HG03439 (cell line): ENCODE data around the gene GALNT12.

ENCODE experiments used
- ATAC-seq: cut with Tn5 transposase; IDR thresholded peaks from one replicate; pipeline ENCODE4 v1.9.1; 2021; ENCODE audit warnings: mild to moderate bottlenecking, moderate library complexity; ENCODE audit not compliant: unreplicated experiment

Gene GALNT12

DNA sequence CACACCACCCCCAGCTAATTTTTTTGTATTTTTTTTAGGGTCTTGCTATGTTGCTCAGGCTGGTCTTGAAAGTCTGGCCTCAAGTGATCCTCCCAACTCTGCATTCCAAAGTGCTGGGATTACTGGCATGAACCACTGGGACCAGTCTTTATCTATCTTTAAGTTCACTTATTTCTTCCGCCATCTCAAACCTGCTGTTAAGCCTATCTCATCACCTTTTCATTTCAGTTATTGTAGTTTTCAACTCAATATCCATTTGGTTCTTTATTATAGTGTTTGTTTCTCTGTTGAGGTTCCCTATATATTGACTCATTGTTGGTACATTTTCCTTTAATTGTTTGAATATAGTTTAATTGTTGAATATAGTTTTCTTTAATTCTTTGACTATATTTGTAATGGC, 48.1 kb downstream of the GALNT12 start:
- ATAC-seq = no peak

DNA sequence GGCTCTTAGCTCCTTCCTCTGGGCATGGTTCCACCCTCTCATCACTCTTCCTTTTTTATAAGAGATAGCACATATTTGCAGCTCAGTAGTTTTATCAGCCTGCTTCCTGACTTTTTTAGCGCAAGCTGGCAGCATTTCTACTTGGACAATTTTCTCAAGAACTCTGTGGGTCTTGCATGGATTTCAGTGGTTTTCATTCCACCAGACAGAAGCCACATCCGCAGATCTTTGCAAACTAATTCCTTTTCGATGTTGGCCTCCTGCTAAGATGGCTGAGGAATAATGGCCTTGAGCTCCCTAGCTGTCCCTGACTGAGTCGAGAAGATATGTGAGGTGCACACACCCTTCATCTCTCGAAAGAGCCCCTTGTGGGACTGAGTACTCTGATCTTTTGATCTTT, 49.5 kb downstream of the GALNT12 start:
- no peak for ATAC-seq

DNA sequence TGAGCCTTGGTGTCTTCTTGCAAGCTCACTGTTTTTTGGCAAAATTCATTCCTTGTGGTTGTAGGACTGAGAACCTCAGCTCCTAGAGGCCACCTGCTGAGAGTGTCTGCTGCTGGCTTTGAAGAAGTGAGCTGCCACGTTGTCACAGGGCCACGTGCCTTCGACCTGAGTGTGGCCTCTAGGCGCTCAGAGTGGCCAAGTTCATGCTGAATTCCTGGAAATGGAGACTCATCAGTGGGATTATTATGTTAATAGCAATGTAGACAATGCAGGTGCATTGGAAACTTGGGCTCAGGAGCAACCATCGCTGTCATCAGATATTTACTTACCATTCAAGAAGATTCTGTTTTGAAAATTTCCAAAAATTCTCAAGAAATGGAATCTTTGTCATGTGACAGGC, 52.5 kb downstream of the GALNT12 start:
- ATAC-seq = no peak

DNA sequence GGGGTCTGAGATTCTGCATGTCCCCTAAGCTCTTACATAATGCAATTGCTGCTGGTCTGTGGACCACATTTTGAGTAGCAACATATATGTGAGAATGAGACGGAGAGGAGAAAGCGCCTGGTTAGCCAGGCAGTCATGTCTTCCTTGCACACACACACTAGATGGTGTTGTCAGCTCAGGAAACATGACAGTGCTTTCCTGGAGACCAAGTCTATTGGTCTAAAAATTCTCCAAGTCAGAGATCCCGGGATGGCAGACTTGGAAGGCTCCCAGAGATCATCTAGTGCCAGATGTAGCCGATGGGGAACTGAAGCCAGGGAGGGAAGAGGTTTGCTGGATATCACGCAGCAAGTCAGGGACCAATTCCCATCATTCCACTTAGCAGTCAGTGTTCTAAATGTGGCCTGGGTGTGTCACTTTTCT, 53.4 kb downstream of the GALNT12 start:
- no peak for ATAC-seq

DNA sequence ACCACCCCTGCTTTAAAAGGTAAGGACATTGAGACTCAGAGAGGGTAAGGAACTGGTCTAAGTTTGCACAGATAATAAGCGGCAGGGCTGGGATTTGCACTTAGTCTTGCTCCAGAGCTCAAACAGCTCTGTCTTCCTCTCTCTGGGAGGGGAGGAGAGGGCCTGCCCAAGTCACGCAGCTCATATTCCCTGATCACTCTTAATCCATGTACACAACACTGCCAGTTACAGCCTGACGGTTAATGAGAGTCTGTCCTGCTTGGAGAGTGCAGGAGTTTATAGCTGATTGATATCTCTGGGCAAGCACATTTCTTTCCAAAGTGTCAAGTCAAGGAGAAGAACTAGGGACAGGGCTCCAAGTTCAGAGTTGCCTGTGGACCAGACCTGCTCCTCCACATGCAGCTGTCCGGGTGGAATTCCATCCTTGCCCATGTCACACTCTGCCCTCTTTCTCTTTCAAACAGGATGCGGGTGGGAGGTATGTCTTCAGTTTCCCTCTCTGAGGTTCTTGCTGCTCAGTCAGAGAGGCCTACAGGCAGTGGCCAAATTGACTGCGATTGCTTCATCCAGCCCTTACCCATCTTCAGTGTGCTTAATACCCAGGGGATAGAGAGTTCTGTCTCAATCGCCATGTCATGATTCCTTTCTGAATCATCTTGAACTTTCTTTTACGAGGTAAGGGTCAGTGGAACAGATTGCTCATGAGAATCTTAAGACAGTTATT, 54.5 kb downstream of the GALNT12 start:
- ATAC-seq = no peak

DNA sequence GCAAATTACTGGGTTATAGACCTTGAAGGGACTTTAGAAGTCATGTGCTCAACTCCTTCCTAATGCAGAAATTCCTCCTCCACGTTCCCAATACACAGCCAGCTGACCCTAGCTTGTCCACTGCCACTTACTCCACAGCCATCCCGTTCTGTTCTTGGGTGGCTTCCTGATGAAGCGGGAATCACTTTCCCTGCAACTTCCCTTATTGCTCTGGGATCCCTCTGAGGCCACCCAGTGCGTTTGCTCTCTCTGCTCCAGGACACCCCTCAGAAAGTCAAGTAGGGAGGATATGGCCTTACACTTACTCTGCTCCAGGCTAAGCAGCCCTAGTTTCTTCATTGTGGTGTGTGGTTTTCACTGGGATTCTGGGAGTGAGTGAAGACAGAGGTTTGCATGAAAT, 55.5 kb downstream of the GALNT12 start:
- no peak for ATAC-seq

DNA sequence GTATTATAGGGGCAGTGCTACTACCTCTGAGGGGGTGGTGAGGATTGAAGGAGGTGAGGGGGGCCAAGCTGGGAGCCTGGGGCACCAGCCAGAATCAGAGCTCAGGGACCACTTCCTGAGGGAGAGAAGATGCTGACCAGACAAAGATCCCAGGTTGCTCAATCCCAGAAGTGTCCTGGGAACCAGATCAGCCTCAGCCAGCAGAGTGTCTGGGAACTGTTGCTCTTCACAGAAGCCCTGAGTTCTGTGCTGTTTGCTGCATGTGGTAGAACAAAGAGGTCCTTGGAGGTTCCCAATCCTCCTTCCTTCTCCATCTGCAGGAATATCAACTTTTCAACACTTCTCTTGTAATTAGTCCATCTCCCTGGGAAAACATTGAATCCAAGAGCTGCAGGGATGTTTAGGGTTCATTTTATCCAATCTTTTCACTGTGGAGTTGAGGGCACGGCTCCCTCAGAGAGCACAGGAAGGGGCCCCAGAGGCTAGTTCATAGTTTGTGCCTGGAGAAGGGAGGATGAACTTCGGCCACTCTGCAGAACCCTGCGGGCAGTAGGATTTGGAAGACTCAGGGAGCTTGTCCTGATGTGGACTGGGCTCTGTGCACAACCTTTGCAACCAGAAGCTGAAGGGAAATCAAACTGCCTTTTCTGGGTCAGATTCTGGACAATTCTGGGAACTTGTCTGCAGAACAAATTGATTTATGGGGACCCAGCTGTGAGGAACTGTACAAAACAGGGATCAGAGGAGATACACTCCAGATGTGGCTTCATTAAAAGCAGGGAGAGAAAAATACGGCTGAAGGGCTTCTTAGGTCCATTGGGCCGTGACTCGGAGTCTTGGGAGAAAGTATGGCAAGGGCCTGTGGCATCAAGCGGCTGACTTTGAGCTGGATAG, 57.1 kb downstream of the GALNT12 start:
- ATAC-seq = no peak

DNA sequence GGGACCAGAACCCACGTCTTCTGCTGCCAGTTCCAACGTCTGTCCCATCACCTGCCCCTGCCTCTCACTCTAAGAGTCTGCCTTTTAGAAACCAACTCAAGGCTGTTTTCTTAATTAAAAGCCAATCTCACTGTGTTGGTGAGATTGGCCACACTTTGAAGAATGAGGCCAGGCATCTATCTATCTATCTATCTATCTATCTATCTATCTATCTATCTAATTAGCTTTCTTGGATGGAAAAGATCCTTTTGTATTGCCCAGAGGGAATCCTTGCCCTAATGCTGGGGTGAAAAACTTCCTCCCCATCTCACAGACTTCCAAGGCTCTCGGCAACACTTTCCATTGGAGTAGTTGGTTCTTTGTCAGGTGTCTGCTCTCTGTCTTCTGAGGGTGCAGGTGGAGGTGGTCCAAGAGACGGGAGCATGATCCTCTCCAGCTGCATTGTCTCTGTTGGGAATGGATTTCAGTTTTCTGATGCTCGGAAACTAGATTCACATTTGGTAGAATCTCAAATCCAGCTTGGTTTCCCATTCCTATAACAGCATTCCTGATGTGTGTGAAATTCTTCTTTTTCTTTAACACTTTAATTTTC, 57.9 kb downstream of the GALNT12 start:
- ATAC-seq = no peak

DNA sequence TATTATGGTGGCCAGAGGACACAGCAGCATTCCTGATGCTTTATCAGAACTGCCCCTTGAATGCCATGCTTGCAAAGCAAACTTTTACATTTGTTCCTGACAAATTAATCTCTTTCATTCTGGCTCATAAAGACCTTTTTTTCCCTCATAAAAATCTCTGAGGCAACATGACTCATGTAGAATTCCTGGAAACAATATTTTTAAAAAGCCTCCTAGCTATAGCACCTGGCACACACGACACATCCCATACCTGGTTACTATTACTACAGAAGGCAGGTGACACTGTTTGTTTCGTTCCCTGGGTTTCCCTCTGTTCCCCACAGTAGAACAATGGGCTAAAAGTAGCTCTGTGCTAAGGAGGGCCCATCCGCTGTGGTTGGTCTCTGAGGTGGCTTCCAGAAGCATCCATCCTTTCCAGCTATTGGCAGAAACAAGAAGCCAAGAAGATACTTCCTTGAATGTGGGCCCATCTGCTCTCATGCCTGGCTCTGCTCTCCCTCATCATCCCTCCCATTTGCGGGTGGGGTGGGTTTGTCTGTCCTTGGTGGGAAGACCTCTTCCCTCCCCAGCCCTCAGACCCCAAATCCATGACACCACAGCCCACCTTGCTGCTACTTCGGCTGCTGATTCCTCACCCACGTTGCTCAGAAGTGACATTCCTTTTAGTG, 59.1 kb downstream of the GALNT12 start:
- ATAC-seq = no peak

DNA sequence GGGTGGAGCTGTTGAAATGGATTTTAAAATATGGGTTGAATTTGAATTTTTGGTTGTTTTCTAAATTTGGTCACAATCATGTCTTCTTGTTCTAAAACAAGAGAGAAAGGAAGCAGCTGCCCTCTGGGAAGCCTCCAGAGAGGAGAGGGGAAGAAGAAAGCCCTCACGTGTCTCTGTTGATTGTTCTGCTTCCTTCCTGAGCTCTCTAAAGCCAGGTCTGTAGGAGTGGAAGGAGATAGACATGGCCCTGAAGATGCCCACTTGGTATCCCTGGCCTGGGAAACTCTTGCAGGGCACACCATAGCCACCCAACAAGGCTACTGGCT, 59.6 kb downstream of the GALNT12 start:
- no peak for ATAC-seq

DNA sequence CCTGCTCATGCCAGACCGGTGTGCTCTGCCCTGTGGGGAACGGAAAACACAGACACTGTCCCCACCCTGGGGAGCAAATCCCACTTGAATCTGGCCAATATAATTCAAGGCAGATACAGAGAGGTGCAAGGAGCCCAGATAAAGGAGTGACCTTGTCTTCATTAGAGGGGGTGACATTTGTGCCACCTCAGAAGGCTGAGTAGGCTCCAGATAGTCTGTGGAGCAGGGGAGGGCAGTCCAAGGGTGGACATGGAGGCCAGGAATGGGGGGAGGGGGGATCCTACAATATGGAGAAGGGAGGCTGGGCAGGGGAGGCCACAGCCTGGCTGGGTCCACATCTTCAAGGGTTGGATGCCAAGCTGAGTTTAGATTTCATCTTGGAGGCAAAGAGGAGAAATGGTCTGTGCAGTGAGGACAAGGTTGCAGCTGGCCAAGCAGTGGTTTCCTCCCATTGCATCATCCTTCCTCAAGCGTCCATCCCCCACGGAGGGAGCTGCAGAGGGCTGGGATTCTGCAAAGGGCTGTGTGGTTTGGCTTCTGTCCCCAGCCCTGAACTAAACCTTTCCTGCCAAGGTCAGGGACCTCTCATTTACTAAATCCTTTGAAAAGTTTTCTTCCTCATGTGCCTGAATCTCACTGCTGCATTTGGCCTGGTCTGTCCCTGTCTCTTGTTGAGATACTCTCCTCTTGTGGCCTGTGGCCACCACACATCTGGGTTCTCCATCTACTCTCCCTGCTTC, 60.1 kb downstream of the GALNT12 start:
- ATAC-seq = no peak

DNA sequence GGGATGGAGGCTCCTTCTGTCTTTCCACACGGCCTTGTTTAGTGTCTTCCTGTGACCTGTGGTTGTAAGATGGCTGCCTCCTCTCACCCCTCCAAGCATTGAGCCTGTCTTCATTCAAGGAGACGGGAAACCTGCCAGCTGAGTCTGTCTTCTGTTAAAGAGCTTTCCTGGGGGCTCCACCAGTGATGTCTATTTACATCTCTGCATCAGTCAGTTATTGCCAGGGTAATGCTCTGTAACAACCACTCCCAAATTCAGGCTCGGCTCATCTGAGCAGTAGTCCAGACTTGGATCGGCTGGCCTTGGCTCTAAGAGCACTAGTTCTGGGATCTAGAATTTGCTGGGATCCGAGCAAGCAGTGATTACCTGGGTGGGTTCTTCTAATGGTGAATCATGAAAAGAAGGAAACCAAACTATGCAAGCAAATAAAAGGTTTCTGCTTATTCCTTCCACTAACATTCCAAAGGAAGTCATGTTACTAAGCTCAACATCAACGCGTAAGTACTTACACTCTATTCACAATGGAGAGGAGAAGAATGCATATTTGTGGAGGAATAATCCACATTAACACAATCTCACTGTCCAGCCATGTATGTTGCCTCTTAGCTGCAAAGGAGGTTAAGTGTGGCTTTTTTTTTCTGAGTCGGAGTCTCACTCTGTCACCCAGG, 61.7 kb downstream of the GALNT12 start:
- no peak for ATAC-seq

DNA sequence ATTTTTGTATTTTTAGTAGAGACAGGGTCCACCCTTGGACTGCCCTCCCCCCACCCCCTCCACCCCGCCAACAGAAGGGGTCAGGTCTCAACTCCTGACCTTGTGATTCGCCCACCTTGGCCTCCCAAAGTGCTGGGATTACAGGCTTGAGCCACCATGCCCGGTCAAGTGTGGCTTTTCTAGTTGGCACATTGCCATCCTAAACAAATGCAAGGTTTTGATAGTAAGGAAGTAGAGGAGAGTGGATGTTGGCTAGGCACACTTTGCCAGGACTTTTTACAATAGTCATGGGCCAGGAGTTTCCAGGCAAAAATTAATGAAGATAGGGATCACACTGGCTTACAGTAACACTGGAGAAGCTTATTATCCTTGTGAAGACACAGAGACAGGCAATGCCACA, 62.4 kb downstream of the GALNT12 start:
- no peak for ATAC-seq

DNA sequence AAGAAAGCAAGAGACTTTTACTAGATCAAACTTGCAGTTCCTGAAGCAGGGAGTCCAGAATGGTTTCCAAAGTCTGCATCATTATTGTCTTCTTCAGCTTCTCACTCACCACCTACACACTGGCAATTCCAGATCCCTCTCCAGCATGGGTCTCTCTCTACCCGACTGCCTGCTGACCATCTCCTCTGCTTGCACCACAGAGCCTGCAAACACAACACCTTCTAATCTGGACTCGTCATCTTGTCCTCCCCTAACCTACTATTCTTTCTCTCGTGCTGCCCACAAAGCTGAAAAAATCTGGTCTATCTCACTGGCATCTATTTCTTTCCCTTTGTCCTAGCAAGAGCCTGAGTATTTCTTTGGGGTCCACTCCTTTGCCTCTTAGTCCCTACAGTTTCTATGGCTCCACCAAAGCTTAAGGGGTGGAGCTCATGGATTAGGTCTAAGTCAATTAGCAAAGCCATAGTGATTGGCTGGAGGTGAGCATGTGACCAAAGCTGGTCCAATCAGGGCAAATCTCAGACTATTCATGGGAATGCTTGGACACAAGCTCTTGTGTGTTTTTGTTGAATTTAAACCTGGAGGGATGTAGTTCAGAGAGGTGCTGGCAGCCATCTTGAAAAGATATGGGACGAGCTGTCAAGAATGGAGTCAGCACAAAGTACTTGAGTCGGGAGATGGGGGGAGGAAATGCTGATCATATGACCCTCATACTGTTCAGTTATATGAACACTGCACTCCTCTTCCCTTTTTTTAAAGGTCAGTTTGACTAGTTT, 63.5 kb downstream of the GALNT12 start:
- ATAC-seq = no peak

DNA sequence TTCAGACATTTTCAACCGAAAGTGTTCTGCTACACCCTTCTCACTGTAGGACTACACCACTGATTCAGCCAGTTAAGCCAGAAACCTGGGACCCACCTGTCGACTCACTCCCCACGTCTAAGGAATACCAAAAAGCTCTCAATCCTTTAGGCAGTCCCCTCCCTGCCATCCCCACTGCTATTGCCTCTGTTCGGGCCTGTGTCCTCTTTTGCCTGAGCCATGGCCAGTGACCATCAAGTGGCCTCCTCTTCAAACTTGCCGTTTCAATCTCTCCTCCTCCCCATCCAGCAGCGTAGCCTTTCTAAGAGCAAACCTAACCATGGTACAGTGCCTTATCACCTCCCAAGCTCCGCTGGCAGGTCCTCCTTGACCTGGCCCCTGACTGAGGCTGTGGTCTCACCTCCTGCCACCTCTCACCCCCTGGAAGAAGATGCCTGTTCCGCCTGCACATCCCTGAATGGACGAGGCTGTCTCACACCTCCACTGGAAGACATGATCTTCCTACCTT, 64.1 kb downstream of the GALNT12 start:
- no peak for ATAC-seq

DNA sequence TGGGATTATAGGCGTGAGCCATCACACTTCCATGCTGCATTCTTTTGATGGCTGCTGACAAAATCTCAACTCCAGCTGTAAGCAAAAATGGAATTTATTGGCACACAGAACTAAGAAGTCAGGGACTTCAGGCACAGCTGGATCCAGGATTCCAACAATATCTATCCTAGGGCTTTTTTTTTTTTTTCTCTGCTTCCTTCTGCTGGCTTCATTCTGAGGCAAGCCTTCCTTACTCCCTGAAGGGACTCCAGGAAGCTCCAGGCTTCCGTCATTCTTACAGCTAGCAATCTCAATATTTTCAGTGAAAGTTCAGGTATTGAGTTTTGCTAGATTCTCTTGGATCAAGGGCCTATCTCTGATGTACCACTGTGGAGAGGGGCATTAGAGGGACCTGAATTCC, 66.1 kb downstream of the GALNT12 start:
- ATAC-seq = no peak

DNA sequence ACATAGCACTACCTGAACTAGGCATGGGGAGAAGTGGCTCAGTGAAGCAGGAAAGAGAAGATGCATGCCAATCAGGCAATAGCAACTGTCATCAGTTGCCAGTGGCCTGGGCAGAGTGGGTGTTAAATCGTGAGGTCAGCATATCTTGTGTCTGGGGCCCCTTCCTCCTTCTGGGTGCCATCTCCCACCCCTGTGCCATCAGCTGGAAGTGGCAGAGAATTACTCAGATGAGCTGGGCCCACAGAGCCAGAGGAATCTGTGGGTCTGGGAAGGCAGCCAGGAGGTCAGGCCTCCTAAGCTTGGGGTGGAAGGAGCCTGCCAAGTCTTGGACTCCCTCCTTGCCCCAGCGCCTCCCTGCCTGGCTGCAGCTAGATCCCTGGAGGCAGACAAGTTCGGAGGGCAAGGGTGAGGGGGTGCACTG, 66.5 kb downstream of the GALNT12 start:
- ATAC-seq = no peak

DNA sequence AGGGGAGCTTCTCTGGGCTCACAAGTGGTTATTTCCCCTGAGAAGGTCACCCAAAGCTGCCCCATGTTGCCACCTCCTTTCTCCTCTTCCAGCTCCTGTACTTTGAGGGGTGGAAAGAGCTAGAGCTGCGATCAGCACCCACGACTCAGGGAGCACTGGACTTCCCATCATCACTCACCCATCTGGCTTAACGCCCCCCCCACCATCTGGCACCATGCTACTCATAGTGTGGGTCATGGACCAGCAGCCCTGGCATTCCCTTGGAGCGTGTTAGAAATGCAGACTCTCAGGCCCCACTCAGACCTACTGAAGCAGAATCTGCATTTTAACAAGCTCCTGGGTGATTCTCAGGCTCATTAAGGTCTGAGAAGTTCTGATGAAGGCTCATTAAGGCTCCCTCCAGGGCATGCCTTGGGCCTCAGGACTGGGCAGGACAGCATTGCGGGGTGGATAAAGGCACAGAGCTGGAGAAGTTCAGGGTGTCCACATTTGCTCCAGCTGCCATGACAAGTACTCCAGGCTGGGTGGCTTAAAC, 67.3 kb downstream of the GALNT12 start:
- no peak for ATAC-seq

DNA sequence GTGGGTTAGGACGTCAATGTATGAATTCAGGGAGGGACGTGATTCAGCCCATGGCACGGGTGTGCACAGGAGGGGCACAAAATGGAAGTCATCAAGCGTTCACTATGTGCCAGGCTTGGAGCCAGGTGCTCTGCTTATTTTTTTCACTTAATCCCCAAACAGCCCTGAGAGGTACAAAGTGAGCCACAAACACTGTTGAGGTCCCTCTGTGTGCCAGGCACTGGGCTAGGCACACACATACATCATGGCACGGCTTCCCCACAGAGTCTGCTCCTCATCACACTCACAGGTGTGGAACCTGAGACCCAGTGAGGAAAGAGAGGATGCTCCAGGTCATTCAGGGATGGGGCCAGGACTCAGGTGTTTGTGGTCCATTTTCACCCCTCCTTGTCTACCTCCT, 68.1 kb downstream of the GALNT12 start:
- ATAC-seq = no peak
